GM19035 (cell line): ENCODE measurements around the gene FGD3.

Source experiments
- ATAC-seq: cut with Tn5 transposase; IDR thresholded peaks from one replicate; pipeline ENCODE4 v1.9.1; 2021; ENCODE audit not compliant: unreplicated experiment

FGD3 gene

DNA sequence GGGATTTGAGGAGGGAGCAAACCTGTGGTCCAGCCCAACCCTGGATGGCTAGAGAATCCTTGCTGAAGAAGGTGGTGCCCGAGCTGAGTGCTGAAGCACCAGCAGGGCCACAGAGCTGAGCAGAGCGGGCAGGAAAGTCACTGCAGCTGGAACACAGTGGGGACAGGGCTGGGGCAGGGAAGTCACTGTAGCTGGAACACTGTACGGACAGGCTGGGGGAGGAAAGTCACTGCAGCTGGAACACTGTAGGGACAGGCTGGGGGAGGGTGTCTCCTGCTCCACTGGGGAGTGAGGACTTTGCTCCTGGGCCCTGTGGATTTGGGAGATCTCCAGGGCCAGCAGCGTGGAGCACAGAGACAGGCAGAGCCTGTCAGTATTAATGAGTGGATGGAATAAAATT is 102.2 kb downstream of the FGD3 start:
- no peak for ATAC-seq

GRCh38 chr9:93050231-93050630 is 102.9 kb downstream of the FGD3 start:
- ATAC-seq = no peak

DNA sequence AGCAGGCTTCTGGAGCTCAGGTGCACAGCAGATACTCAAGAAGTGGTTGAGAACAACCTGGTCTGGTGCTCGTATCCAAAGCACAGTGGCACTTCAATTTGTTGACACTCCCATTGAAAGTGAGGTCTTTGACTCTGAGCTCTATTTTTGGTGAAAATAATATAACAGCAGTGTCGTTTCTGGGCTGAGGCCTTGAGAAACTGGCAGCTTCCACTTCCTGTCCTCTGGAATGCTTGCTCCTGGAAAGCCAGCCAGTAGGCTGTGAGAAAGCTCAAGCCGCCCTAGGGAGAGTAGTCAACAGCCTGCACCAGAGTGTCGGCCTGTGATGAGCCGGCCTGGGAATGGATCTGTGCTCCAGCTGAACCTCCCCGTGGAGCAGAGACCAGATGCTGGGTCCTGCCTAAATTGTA is 104.4 kb downstream of the FGD3 start:
- no peak for ATAC-seq

- ATAC-seq = no peak
These were observed 105.6 kb downstream of the FGD3 start for GRCh38 chr9:93052791-93053540.

DNA sequence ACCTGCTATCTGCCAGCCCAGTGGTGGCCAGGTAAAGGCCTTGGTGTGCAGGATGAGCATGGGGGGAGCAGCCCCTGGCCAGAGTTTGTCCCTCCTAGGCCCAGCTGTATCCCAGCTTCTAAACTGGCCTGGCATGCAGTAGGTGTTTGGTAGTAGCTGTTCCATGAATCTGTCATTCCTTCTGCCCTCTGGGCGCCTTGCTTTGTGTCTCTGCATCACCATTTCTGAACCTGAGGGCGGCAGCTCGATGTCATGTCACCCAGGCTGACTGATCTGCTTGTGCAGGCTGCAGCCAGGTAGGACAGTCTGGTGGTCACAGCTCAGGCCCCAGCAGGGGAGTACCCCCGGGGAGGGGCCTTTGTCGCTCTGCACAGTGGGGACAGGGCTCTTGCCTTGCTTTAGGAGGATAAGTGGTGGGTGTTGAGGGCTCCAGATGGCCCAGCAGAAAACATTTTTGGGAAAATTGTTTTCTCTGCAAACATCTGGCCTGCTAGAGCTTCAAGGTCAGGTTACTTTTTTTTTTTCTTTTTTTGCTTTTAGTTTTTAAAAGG is 106.5 kb downstream of the FGD3 start:
- ATAC-seq = no peak

- ATAC-seq = no peak
These were observed 107.7 kb downstream of the FGD3 start for GRCh38 chr9:93054758-93055704.

GRCh38 chr9:93057042-93057702 is 109.8 kb downstream of the FGD3 start:
- no peak for ATAC-seq

- peak; percentile 23 for ATAC-seq
These were observed 110.5 kb downstream of the FGD3 start for GRCh38 chr9:93057703-93058354.

DNA sequence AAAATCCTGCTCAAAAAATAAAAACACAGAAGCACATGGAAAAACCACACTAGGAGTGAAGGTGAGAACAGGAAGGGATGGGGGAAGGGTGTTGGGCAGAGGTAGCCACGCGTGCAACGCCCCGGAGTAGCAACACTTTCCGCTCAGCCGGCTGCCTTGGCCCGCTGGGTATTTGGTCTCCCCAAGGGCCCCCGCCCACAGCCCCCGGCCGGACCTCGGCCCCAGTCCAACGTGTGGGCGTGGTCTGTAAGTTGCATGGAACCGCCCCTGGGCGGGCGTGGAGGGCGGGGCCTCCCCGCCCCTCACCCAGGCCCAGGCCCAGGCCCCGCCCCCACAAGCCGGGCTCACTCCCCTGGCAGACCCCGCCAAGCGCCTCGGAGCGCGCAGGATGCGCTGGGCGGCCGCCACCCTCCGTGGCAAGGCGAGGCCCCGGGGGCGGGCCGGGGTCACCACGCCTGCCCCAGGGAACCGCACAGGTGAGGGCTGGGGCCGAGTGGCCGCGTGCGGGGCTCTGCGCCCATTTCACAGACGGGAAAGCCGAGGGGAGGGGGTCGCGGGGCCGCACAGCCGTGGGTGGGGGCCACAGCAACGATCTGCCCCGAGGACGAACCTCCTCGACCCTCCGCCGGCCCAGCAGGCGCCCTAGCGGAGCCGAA is 111.2 kb downstream of the FGD3 start, which contains the start of gene SUSD3:
SUSD3 (plus strand) TSS at position 347 of the 656 bp plus-strand sequence; CDS start at position 389, 42 bp downstream.
- peak; percentile 59 for ATAC-seq

GRCh38 chr9:93059011-93059714 is 111.8 kb downstream of the FGD3 start:
- ATAC-seq = no peak

- no peak for ATAC-seq
These were observed 112.6 kb downstream of the FGD3 start for GRCh38 chr9:93059715-93060578.

- no peak for ATAC-seq
These were observed 113.5 kb downstream of the FGD3 start for GRCh38 chr9:93060746-93061259.

GRCh38 chr9:93061260-93061751 is 114.0 kb downstream of the FGD3 start:
- ATAC-seq = no peak

DNA sequence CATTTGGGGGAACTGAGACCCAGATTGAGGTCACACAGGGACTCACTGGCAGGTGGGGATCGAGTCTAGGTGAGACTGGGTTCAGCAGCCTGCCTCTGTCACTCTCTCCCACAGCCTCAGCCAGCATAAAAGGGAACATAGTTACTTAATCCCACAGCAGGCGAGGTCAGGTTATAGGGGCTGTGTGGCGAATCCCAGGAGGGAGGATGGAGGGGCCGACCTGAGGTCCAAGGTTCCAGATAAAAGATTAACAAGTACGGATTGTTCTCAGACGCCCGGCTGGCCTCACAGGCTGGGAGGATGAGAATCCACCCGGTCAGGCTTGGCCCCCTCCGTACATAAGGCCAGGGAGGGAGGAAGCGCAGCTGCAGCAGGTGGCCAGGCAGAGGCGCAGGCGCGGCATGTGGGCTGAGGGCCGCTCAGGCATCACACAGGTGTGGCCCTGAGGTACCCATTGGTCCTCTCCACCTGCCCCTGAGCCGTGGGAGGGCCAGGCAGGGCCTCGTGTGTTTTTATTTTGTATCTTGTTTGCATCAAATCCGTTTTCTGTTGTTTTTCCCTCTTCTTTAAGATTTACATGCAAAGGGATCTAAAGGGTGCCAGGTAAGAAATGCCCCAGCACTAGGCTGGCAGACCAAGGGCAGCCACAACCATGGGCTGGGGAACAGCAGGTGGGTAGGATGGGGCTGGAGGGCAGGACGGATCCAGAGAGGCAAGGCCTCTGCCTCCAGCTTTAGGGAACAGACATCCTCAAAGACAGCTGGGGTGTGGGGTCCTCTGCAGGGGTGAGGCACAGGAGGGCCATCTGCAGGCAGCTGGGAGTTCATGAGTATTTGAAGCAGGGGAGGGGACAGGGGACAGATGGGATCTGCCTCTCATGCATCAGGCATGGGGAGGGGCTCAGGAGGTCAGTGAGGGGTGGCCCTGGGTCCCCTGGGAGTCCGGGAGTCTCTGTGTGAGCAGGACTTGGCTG is 114.8 kb downstream of the FGD3 start:
- no peak for ATAC-seq

GRCh38 chr9:93064392-93065134 is 117.2 kb downstream of the FGD3 start:
- ATAC-seq = peak; percentile 90

DNA sequence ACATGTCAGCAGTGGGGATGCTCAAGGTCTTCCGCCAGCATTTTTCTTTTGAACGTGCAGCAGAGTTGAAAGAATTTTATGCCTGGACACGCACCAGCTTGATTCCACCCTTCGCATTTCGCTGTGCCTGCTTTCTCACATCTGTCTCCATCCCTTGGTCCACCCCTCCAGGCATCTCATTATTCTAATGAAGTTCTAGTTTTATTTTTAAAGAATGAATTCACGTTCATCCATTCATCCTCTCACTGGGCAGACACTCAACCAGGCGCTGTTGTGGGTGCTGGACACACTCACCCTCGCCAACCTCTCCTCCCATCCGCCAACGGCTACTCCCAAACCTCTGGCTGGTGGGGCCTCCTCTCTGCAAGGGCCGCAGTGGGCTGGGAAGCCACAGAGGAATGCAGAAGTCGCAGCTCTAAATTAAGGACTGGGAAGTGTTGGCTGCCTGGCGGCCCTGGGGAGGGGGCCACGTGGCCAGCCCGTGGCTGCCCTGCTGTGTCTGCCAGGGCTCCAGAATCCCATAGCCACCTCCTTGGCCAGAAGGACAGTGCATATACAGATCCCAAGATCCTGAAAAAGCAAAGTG is 117.9 kb downstream of the FGD3 start:
- no peak for ATAC-seq
